ENCODE results near the gene AIMP1. TPM values are rescaled to one million over a fixed set of nuclear protein-coding genes. Genes with fewer than 3 reads are reported as not detected.

AIMP1 gene
- total RNA-seq, 1 experiment from 2014 or later, result 45.8 TPM

DNA sequence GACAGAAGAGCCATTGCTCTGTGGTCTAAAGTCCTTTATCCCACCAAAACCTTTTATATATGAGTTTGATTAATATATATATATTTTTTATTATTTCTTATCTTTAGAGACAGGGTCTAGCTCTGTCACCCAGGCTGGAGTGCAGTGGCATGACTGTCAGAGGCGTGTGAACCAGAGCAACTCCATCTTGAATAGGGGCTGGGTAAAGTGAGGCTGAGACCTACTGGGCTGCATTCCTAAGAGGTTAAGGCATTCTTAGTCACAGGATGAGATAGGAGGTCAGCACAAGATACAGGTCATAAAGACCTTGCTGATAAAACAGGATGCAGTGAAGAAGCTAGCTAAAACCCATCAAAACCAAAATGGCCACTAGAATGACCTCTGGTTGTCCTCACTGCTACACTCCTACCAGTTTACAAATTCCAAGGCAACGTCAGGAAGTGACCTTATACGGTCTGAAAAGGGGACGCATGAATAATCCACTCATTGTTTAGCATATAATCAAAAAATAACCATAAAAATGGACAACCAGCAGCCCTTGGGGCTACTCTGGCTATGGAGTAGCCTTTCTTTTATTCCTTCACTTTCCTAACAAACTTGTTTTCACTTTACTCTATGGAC, 10.8 kb upstream of the AIMP1 start:
- no peaks in the 10 kb centered on the region for H3K27me3 ChIP-seq (ENCODE audit: control insufficient read depth, insufficient read depth, low read length)
- no peak overlapping the region for H3K27ac ChIP-seq (ENCODE audit: low read length)
- ATAC-seq (no peak), DNase-seq (ENCODE audit: low read depth, low spot score) (no peak)
- no TSS peak for BruUV-seq (replicated peaks)
- ChIA-PET CTCF (no interaction called here), POLR2A (no interaction called here)
- no peak overlapping the region for H3K4me3 ChIP-seq (ENCODE audit: low read depth in 2 of 2, low read length in 2 of 2)
- H3K4me1 ChIP-seq (ENCODE audit: control insufficient read depth, insufficient read depth, low read length), result no peaks in the 10 kb centered on the region
- TF ChIP-seq POLR2AphosphoS5 (IDR thresholded peaks at IDR 0.05; ENCODE audit: low read depth, low read length), result no peak
- TF ChIP-seq, protein P1, sequence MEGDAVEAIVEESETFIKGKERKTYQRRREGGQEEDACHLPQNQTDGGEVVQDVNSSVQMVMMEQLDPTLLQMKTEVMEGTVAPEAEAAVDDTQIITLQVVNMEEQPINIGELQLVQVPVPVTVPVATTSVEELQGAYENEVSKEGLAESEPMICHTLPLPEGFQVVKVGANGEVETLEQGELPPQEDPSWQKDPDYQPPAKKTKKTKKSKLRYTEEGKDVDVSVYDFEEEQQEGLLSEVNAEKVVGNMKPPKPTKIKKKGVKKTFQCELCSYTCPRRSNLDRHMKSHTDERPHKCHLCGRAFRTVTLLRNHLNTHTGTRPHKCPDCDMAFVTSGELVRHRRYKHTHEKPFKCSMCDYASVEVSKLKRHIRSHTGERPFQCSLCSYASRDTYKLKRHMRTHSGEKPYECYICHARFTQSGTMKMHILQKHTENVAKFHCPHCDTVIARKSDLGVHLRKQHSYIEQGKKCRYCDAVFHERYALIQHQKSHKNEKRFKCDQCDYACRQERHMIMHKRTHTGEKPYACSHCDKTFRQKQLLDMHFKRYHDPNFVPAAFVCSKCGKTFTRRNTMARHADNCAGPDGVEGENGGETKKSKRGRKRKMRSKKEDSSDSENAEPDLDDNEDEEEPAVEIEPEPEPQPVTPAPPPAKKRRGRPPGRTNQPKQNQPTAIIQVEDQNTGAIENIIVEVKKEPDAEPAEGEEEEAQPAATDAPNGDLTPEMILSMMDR (IDR thresholded peaks at IDR 0.05), result no peak
- intact Hi-C loops (cut with micrococcal nuclease; ENCODE audit: unreplicated experiment), result no loop called here
- in situ Hi-C loops (cut with HindIII; ENCODE audit: low pct_unique_long_range_greater_than_20kb, low sequenced_read_pairs), result no loop called here
- no peaks in the 10 kb centered on the region for H3K36me3 ChIP-seq (ENCODE audit: control insufficient read depth, insufficient read depth, low read length)
- no peaks in the 10 kb centered on the region for H3K9me3 ChIP-seq (ENCODE audit: control insufficient read depth, insufficient read depth, low read depth, low read length)

DNA sequence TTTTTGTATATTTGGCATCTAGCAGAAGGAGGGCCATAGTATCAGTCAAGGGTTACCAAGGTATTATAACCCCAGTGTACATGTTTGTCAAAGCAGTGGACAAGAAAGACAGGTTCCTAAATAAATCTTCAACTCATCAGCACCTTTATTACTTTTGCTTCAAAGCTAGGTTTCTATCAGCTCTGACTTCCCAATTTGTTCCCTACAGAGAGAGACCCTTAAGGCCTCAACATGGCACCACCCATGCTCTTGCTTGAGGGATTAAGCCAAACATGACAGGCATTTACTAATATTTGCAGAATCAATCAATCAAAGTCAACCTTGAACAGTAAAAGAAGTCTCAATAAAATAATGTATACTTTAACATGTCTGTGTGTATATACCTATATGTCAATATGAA, 9.8 kb upstream of the AIMP1 start:
- H3K9me3 ChIP-seq (ENCODE audit: control insufficient read depth, insufficient read depth, low read depth, low read length), result no peaks in the 10 kb centered on the region
- H3K4me3 ChIP-seq (ENCODE audit: low read depth in 2 of 2, low read length in 2 of 2), result no peak overlapping the region
- H3K36me3 ChIP-seq (ENCODE audit: control insufficient read depth, insufficient read depth, low read length), result no peaks in the 10 kb centered on the region
- H3K27ac ChIP-seq (ENCODE audit: low read length), result no peak overlapping the region
- TF ChIP-seq SIN3A (IDR thresholded peaks at IDR 0.05; ENCODE audit: borderline replicate concordance, insufficient read depth, low read depth, low read length) (no peak), TCF7L2 (IDR thresholded peaks at IDR 0.05; ENCODE audit: low read depth, low read length) (no peak), POLR2AphosphoS5 (IDR thresholded peaks at IDR 0.05; ENCODE audit: low read depth, low read length) (no peak)
- TF ChIP-seq, protein P1 (IDR thresholded peaks at IDR 0.05), result no peak
- TF ChIP-seq, protein P2, sequence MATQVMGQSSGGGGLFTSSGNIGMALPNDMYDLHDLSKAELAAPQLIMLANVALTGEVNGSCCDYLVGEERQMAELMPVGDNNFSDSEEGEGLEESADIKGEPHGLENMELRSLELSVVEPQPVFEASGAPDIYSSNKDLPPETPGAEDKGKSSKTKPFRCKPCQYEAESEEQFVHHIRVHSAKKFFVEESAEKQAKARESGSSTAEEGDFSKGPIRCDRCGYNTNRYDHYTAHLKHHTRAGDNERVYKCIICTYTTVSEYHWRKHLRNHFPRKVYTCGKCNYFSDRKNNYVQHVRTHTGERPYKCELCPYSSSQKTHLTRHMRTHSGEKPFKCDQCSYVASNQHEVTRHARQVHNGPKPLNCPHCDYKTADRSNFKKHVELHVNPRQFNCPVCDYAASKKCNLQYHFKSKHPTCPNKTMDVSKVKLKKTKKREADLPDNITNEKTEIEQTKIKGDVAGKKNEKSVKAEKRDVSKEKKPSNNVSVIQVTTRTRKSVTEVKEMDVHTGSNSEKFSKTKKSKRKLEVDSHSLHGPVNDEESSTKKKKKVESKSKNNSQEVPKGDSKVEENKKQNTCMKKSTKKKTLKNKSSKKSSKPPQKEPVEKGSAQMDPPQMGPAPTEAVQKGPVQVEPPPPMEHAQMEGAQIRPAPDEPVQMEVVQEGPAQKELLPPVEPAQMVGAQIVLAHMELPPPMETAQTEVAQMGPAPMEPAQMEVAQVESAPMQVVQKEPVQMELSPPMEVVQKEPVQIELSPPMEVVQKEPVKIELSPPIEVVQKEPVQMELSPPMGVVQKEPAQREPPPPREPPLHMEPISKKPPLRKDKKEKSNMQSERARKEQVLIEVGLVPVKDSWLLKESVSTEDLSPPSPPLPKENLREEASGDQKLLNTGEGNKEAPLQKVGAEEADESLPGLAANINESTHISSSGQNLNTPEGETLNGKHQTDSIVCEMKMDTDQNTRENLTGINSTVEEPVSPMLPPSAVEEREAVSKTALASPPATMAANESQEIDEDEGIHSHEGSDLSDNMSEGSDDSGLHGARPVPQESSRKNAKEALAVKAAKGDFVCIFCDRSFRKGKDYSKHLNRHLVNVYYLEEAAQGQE (IDR thresholded peaks at IDR 0.05; ENCODE audit: insufficient read depth in 1 of 2, low read depth in 2 of 2, low read length in 1 of 2), result no peak
- ChIA-PET POLR2A (no interaction called here), CTCF (no interaction called here)
- H3K4me1 ChIP-seq (ENCODE audit: control insufficient read depth, insufficient read depth, low read length), result no peaks in the 10 kb centered on the region
- intact Hi-C loops (cut with micrococcal nuclease; ENCODE audit: unreplicated experiment), result no loop called here
- no peaks in the 10 kb centered on the region for H3K27me3 ChIP-seq (ENCODE audit: control insufficient read depth, insufficient read depth, low read length)
- DNase-seq (ENCODE audit: low read depth, low spot score), result no peak
- in situ Hi-C loops (cut with HindIII; ENCODE audit: low pct_unique_long_range_greater_than_20kb, low sequenced_read_pairs), result no loop called here
- BruUV-seq (replicated peaks), result no TSS peak
- no peak for ATAC-seq
